HG02870 (cell line): ENCODE data around the gene PPP2R3A.
"Not testable (repeated sequence)": the region's sequence is repeated elsewhere in the genome, so short reads cannot be mapped to it uniquely, and the experiment has no call there.

Source experiments
- ATAC-seq: cut with Tn5 transposase; IDR thresholded peaks from one replicate; pipeline ENCODE4 v1.9.1; 2021; ENCODE audit warnings: mild to moderate bottlenecking, moderate library complexity; ENCODE audit not compliant: unreplicated experiment

The PPP2R3A gene

DNA sequence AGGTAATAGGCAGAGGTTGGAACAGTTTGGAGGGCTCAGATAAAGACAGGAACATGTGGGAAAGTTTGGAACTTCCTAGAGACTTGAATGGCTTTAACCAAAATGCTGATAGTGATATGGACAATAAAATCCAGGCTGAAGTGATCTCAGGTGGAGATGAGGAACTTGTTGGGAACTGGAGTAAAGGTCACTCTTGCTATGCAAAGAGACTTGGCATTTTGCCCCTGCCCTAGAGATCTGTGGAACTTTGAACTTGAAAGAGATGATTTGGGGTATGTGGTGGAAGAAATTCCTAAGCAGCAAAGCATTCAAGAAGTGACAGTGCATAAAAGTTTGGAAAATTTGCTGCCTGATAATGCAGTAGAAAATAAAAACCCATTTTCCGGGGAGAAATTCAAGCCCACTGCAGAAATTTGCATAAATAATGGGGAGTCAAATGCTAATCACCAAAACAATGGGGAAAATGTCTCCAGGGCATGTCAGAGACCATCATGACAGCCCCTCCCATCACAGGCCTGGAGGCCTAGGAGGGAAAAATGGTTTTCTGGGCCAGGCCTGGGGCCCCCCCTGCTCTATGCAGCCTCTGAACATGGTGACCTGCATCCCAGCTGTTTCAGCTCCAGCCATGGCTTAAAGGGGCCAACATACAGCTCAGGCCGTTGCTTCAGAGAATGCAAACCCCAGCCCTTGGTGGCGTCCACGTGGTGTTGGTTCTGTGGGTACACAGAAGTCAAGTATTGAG is 118.3 kb downstream of the PPP2R3A start:
- not testable (repeated sequence) for ATAC-seq

DNA sequence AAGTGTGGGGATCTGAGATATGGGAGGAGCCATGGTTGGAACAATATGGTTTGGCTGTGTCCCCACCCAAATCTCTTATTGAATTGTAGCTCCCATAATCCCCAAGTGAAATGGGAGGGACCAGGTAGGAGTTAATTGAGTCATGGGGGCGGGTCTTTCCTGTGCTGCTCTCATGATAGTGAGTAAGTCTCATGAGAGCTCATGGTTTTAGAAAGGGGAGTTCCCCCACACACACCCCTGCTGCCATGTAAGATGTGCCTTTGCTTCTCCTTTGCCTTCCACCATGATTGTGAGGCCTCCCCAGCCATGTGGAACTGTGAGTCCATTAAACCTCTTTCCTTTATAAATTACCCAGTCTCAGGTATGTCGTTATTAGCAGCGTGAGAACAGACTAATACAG is 119.5 kb downstream of the PPP2R3A start:
- not testable (repeated sequence) for ATAC-seq

DNA sequence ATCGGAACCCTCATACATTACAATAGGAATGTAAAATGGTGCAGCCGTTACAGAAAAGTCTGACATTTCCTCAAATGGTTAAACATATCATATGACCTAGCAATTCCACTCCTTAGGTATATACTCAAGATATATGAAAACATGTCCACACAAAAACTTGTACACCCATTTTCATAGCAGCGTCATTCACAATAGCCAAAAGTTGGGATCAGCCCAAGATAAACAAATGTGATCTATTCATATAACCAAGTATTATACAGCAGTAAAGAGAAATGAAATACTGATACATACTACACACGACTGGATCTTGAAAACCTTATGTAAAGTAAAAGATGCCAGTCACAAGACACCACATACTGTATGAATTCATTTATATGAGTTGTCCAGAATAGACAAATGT is 128.2 kb downstream of the PPP2R3A start:
- ATAC-seq: no peak

DNA sequence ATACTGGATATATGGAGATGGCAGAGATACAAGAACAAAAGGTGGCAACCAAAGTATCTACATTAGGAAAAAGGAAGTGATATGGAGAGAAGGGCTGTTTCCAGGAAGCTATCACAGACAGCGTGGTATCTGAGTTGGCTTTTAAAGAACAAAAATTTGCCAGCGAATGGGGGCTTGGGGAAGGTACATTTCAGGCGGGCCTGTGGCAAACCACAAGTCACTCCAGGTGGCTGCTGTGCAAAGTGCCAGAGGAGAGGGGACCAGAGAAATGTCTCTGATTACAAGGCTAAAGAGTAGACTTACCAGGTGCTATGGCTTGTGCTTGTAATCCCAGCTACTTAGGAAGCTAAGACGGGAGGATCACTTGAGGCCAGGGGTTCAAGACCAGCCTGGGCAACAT is 139.5 kb downstream of the PPP2R3A start:
- ATAC-seq: no peak

DNA sequence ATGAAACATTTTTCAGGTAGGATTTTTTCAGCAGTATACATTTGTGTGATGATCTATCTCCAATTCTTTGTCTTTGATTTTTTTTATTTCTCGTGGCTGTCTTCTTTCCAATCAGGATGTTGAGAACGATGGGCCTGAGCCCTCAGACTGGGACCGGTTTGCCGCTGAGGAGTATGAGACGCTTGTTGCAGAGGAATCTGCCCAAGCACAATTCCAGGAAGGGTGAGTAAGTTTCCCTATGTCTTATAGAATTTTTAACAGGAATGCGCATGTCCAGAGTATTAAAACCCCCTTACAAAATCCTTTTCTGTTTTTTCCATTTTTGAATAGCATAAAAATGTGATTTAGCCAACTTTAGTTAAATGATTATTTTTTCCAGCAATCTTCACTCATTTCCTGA is 140.6 kb downstream of the PPP2R3A start:
- no peak for ATAC-seq

DNA sequence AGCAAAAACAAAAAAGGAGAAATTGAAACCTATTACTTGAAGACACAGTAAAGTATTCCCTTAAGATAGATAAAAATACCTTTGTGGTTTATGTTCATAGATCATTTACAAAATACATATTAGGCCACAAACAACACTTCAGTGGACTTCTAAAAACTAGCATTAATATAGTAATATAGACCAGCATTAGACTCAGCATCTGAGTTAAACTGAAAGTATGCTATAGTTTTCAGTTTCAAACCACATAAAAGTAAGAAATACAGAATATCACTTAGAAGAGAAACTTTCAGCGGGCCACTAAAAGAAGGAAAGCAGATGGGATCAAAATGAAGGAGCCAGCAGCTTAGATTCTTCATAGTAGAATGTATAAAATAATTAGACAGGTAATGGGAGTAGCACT is 144.0 kb downstream of the PPP2R3A start:
- ATAC-seq: peak; percentile 96

- no peak for ATAC-seq
Measured at GRCh38 chr3:136110481-136110880, 145.0 kb downstream of the PPP2R3A start.

DNA sequence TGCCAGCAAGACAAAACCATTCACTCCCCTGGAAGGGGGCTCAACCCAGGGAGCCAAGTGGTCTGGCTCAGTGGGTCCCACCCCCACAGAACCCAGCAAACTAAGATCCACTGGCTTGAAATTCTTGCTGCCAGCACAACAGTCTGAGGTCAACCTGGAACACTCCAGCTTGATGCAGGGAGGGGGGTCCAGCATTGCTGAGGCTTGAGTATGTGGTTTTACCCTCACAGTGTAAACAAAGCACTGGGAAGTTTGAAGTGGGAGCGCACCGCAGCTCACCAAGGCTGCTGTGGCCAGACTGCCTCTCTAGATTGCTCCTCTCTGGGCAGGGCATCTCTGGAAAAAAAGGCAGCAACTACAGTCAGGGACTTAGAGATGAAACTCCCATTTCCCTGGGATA is 148.9 kb downstream of the PPP2R3A start:
- ATAC-seq: no peak

DNA sequence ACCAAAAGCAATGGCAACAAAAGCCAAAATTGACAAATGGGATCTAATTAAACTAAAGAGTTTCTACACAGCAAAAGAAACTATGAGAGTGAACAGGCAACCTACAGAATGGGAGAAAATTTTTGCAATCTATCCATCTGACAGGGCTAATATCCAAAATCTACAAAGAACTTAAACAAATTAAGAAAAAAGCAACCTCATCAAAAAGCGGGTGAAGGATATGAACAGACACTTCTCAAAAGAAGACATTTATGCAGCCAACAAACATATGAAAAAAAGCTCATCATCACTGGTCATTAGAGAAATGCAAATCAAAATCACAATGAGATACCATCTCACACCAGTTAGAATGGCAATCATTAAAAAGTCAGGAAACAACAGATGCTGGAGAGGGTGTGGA is 153.8 kb downstream of the PPP2R3A start:
- ATAC-seq: not testable (repeated sequence)

DNA sequence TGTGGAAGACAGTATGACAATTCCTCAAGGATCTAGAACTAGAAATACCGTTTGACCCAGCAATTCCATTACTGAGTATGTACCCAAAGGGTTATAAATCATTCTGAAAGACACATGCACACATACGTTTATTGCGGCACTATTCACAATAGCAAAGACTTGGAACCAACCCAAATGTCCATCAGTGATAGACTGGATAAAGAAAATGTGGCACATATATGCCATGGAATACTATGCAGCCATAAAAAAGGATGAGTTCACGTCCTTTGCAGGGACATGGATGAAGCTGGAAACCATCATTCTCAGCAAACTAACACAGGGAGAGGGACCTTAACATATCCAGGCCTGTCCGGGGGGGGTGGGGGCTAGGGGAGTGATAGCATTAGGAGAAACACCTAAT is 154.3 kb downstream of the PPP2R3A start:
- ATAC-seq: not testable (repeated sequence)

- peak; percentile 70 for ATAC-seq
Measured at GRCh38 chr3:136120373-136121348, 155.1 kb downstream of the PPP2R3A start.

GRCh38 chr3:136122006-136122405 is 156.5 kb downstream of the PPP2R3A start:
- no peak for ATAC-seq

- ATAC-seq: not testable (repeated sequence)
Measured at GRCh38 chr3:136131647-136132046, 166.1 kb downstream of the PPP2R3A start.

DNA sequence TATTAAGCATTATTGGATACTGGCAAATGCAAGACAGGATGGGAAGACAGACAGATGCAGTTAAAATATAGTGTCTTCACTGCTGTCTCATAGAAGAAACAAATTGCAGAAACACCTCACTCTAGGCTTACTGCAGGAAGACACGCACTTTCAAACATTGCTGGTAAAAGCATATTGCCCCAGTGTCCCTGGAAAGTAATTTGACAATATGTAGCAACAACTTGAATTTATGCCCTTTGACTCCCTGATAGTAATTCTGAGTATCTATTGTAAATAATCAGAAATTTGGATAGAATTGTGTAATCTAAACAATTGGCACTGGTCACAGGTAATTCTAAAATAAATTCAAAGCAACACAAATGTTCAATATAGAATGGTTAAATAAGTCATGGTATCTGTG is 168.6 kb downstream of the PPP2R3A start:
- no peak for ATAC-seq

- ATAC-seq: no peak
Measured at GRCh38 chr3:136135039-136135802, 169.7 kb downstream of the PPP2R3A start.

GRCh38 chr3:136136454-136136853 is 170.9 kb downstream of the PPP2R3A start:
- no peak for ATAC-seq

GRCh38 chr3:136141291-136141785 is 175.8 kb downstream of the PPP2R3A start:
- ATAC-seq: no peak

DNA sequence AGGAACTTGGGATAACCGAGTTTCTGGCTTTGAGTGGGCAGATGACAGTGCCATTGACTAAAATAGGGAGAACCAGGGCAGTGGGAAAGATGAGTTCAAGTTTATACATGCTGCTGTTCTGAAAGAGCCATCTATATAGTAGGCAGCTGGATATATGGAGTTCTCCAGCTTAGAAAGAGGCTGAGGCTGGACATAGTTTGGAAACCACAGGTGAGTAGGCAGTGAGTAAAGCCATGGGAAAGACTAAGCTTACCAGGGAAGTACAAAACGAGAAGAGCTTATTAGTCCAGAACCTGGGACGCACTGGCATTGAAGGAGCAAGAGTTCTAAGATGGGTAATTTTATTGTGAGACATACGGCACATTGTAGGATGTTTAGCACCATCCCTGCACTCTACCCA is 176.4 kb downstream of the PPP2R3A start:
- no peak for ATAC-seq

DNA sequence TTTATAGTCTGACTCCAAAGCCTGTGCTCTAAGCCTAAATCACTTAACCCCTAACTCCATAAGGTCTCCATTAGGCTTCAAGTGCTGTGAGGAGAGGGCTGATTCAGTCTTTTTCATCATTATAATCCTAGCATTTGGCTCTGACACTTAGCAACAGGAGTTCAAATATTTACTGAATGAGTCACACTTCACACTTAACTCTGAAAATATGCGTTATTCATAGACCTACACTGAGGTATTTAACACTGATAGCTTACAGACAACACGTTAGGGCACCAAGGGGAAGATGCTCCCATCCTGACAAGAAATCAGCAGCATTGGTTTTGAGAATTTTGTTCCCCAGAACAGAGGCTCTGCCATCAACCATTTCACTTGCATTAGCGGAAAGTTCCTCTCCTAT is 177.1 kb downstream of the PPP2R3A start:
- no peak for ATAC-seq

DNA sequence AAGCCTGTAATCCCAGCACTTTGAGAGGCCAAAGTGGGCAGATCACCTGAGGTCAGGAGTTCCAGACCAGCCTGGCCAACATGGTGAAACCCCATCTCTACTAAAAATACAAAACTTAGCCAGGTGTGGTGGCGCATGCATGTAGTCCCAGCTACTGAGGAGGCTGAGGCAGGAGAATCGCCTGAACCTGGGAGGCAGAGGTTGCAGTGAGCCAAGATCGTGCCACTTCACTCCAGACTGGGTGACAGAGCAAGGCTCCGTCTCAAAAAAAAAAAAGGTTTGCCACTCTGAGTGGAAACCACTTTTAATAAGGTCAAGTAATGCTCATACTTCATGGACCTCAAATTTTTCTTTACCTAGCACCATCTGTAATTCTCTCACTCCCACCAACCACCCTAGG is 178.9 kb downstream of the PPP2R3A start:
- ATAC-seq: not testable (repeated sequence)
